ENCODE data around the gene GPC5. TPM values are rescaled to one million over a fixed set of nuclear protein-coding genes. Genes with fewer than 3 reads are reported as not detected.

GPC5 gene
- total and polyA plus RNA-seq, 4 donors = 0.51 to 22.4 (median 2.0) TPM

- no peak overlapping the region for H3K4me3 ChIP-seq (ENCODE audit: low read depth in 1 of 3, low read length in 3 of 3)
- peaks cover 0 to 4% (median 0%) of the 10 kb centered on the region in 4 donors for H3K4me1 ChIP-seq (ENCODE audit: control insufficient read depth in 4 of 4, insufficient read depth in 4 of 4, low read length in 3 of 4)
- H3K36me3 ChIP-seq (ENCODE audit: control insufficient read depth in 4 of 4, insufficient read depth in 3 of 4, low read depth in 1 of 4, low read length in 3 of 4) = no peaks in the 10 kb centered on the region
- DNase-seq (ENCODE audit: low spot score) = no peak
- no peaks in the 10 kb centered on the region for H3K9me3 ChIP-seq (ENCODE audit: control insufficient read depth in 4 of 4, low read length in 3 of 4)
- H3K27ac ChIP-seq (ENCODE audit: low read depth in 1 of 2, low read length in 2 of 2) = no peak overlapping the region
- 86% methylated on average over 4 of the region's 4 CpGs for WGBS
- H3K27me3 ChIP-seq (ENCODE audit: control insufficient read depth in 4 of 4, insufficient read depth in 4 of 4, low read length in 3 of 4) = no peaks in the 10 kb centered on the region
- TF ChIP-seq RXRA (IDR thresholded peaks at IDR 0.05) (no peak), TAF1 (conservative IDR thresholded peaks at IDR 0.05) (no peak), REST (IDR thresholded peaks at IDR 0.05) (no peak), SP1 (IDR thresholded peaks at IDR 0.05) (no peak), CTCF (IDR thresholded peaks at IDR 0.05; ENCODE audit: low read depth, low read length, missing input control) (no peak), MAX (IDR thresholded peaks at IDR 0.05) (no peak), JUND (IDR thresholded peaks at IDR 0.05) (no peak), EGR1 (IDR thresholded peaks at IDR 0.05; ENCODE audit: low read depth in 2 of 2) (no peak), FOXA1 (IDR thresholded peaks at IDR 0.05) (no peak), FOXA2 (IDR thresholded peaks at IDR 0.05) (no peak), YY1 (IDR thresholded peaks at IDR 0.05) (no peak), HNF4A (conservative IDR thresholded peaks at IDR 0.05) (no peak), RAD21 (IDR thresholded peaks at IDR 0.05) (no peak), NR2F2 (IDR thresholded peaks at IDR 0.05) (no peak), ZBTB33 (IDR thresholded peaks at IDR 0.05) (no peak)
- no peak overlapping the region for H3K9ac ChIP-seq (ENCODE audit: low read depth in 1 of 2, low read length in 2 of 2)
Measured at GRCh38 chr13:92042522-92042921, 644.1 kb downstream of the GPC5 start.

- Histone ChIP-seq H3K36me3 (ENCODE audit: control insufficient read depth in 4 of 4, insufficient read depth in 3 of 4, low read depth in 1 of 4, low read length in 3 of 4) (no peaks in the 10 kb centered on the region), H3K27me3 (ENCODE audit: control insufficient read depth in 4 of 4, insufficient read depth in 4 of 4, low read length in 3 of 4) (no peaks in the 10 kb centered on the region), H3K4me3 (ENCODE audit: low read depth in 1 of 3, low read length in 3 of 3) (no peak overlapping the region), H3K4me1 (ENCODE audit: control insufficient read depth in 4 of 4, insufficient read depth in 4 of 4, low read length in 3 of 4) (peaks cover 0 to 4% (median 0%) of the 10 kb centered on the region in 4 donors), H3K9ac (ENCODE audit: low read depth in 1 of 2, low read length in 2 of 2) (no peak overlapping the region), H3K9me3 (ENCODE audit: control insufficient read depth in 4 of 4, low read length in 3 of 4) (no peaks in the 10 kb centered on the region), H3K27ac (ENCODE audit: low read depth in 1 of 2, low read length in 2 of 2) (no peak overlapping the region)
- no peak for DNase-seq (ENCODE audit: low spot score)
- 37% methylated on average over 3 of the region's 3 CpGs for WGBS
- no peak for TF ChIP-seq NR2F2 (IDR thresholded peaks at IDR 0.05)
- peak in 1 of 2 donors; percentile 25 for TF ChIP-seq RXRA (IDR thresholded peaks at IDR 0.05)
- no peak for TF ChIP-seq TAF1 (conservative IDR thresholded peaks at IDR 0.05)
- no peak for TF ChIP-seq HNF4G (IDR thresholded peaks at IDR 0.05)
- TF ChIP-seq GABPA (IDR thresholded peaks at IDR 0.05 in 1 of 2, conservative IDR thresholded peaks at IDR 0.05 in 1 of 2) = no peak
- TF ChIP-seq MAX (IDR thresholded peaks at IDR 0.05) = no peak
- TF ChIP-seq JUND (IDR thresholded peaks at IDR 0.05) = no peak
- no peak for TF ChIP-seq EGR1 (IDR thresholded peaks at IDR 0.05; ENCODE audit: low read depth in 2 of 2)
- peak in 1 of 2 donors; percentile 22 for TF ChIP-seq RAD21 (IDR thresholded peaks at IDR 0.05)
- no peak for TF ChIP-seq YY1 (IDR thresholded peaks at IDR 0.05)
- no peak for TF ChIP-seq FOXA1 (IDR thresholded peaks at IDR 0.05)
- peak; percentile 22 for TF ChIP-seq ATF3 (IDR thresholded peaks at IDR 0.05)
- TF ChIP-seq HNF4A (conservative IDR thresholded peaks at IDR 0.05) = peak; percentile 39 to 45
- no peak for TF ChIP-seq ZBTB33 (IDR thresholded peaks at IDR 0.05)
Measured at GRCh38 chr13:92044351-92044750, 645.9 kb downstream of the GPC5 start.
